Right lung (tissue), 5 donors: ENCODE measurements around the gene AKAP8L. TPM values are rescaled to one million over a fixed set of nuclear protein-coding genes. Genes with fewer than 3 reads are reported as not detected.

Experiments used
- DNase-seq, 2 donors: peaks; one replicate each; pipeline ENCODE4 v3.0.0-alpha.2; 2013
- polyA plus RNA-seq, 5 donors: library from polyadenylated mRNA; unstranded; fragments of 120-200 nt; gene quantifications; one replicate each; pipeline versions ENCODE4 v1.2.1 to v1.2.3, GENCODE V29; 2013; ENCODE audit warnings: inconsistent platforms in 1 of 5, low replicate concordance in 1 of 5; ENCODE audit not compliant: insufficient read length in 5 of 5, insufficient read depth in 1 of 5

Gene AKAP8L
- polyA plus RNA-seq, 5 donors: 92.9 to 130 (median 112) TPM

- DNase-seq: no peak
Measured at GRCh38 chr19:15450528-15450890, 31.7 kb upstream of the AKAP8L start.

- peak; percentile 55 to 68 for DNase-seq
Measured at GRCh38 chr19:15449620-15450527, 31.1 kb upstream of the AKAP8L start, which contains the start of gene WIZ. TSS of gene WIZ (minus strand) at chr19:15449956. CDS start at chr19:15448307, 1,649 bp downstream.

GRCh38 chr19:15448778-15449619 is 30.2 kb upstream of the AKAP8L start:
- no peak for DNase-seq

- no peak for DNase-seq
Measured at GRCh38 chr19:15448044-15448777, 29.4 kb upstream of the AKAP8L start.

DNA sequence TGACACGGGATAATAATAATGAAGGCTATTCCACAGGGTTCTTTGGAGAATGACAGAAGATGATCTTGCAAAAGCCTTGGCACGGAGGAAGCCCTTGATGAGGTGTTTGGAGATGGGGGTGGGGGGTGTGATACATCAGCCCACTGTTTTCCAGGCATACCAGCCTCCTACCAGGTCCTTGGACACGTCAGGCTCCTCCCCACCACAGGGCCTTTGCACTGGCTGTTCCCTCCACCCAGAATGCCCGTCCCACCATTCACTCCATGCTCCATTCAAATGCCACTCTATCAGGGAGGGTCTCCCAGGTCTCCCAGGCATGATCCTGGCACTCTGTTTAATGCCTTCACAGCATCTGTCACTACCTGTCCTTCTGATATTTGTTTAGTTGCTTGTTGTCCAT is 28.3 kb upstream of the AKAP8L start:
- no peak for DNase-seq

DNA sequence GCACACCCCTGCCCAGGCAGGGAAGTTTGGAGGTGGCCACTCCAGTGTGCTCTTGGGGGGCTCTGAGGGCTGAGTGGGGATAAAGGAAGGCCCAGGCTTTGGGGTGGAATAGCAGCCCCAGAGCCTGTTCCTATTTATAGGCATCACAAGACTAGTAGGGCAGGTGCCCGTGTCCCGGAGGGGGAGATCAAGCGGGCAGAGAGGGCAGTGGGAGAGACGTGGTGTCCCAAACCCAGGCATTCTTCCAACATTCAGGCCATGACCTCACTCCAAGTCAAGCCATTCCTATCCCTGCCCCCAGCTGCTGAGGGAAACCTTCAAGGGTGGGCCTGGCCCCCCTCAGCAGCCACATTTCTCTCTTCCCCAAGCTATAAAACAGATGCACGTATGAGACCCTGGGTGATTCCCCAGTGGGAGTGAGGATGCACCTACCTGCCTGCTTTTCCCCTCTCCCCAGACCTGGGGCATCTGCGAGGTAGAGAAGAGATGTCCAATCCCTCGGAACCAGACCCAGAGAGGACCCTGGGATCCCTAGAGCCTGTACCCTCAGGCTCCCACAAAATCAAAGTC is 27.1 kb upstream of the AKAP8L start:
- DNase-seq: no peak

- DNase-seq: no peak
Measured at GRCh38 chr19:15445227-15445605, 26.4 kb upstream of the AKAP8L start.

DNA sequence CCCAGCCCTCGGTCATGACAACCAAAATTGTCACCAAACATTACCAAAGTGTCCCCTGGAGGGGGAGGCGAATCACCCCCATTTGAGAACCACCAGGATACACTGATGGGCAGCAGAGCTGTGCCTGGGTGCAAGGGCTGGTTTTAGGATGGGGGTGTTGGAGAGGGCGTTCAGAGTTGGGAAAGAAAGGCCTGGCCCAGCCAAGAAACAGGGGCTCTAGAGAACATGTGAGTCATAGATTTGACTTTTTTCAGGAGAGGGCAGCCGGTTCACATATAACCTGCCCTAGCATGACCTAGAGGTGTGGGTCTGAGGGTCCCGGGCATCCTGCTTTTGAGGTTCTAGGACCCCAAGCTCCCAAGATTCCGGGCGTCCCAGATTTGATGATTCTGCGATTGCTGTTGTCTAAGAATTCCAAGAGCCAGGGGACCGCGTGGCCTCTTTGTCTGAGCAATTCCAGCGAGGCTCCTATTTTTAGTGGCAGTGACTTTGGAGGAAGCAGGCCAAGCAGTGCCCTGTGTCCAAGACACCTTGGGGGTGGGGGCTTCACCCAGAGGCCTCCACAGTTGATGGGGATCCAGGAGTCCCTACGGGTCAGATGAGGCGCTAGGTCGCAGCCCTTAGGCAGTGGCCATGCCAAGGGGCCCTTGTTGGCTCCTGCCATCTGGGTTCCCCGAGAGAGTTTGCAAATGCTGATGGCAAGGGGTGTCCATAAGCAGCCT is 25.9 kb upstream of the AKAP8L start:
- no peak for DNase-seq

DNA sequence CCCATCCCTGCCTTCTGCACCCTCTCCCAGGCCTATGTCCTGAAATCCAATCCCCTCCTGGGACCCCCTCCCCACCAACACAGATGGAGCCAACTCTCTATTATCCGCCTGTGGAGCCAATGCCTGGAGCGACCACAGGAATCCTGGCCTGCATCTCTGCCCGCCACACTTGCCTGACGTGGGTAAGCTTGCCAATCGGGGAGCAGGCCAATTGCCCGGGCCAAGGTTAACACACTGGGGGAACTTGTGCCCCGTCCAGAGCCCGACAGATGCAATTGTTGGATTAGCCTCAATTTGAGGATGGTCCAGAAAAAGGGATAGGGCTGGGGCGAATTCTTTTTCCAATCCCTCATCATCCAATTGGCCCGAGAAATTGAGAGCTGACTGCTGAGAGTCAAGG is 25.1 kb upstream of the AKAP8L start:
- no peak for DNase-seq

GRCh38 chr19:15443325-15443724 is 24.5 kb upstream of the AKAP8L start:
- no peak for DNase-seq

GRCh38 chr19:15442142-15442920 is 23.5 kb upstream of the AKAP8L start:
- no peak for DNase-seq

- no peak for DNase-seq
Measured at GRCh38 chr19:15441317-15441716, 22.5 kb upstream of the AKAP8L start.

- DNase-seq: no peak
Measured at GRCh38 chr19:15439821-15440641, 21.2 kb upstream of the AKAP8L start.

DNA sequence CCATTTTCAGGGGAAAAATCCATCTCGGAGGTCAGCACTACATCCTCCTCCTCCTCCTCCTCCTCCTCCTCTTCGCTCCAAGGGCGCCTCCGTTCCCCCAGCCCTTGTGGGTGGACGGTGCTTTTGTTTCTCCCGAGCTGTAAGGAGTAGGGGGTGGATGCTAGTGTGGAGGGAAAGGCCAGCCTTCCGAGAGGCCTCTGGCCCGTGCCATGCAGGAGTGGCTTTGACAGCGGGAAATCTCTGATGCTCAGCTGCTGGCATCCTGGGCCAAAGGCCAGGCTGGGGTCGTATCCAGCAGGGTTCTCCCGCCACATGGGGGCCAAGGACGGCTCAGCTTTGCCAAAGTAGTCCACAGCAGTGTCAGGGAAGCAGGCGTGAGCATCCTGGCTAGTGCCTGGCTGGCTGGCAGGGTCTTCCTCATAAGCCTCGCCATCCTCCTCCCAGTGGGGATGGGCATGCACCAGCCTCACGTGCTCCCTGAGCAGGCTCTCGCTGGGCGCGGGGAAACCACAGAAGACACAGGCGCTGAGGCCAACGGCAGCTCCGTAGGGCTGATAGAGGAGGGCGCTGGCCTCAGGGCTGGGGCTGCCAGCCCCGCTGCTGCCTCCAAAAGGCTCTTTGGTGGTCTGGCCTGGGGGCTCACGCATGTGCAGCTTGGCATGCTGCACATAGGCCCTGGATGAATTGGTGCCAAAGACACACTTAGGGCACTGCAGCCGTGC is 20.5 kb upstream of the AKAP8L start:
- no peak for DNase-seq

GRCh38 chr19:15438577-15438976 is 19.8 kb upstream of the AKAP8L start:
- DNase-seq: no peak

- no peak for DNase-seq
Measured at GRCh38 chr19:15438124-15438496, 19.3 kb upstream of the AKAP8L start.

GRCh38 chr19:15437355-15438123 is 18.8 kb upstream of the AKAP8L start:
- DNase-seq: no peak

- DNase-seq: no peak
Measured at GRCh38 chr19:15436826-15437110, 18.0 kb upstream of the AKAP8L start.
